NCI-H2107 treated with DMSO at 0.1 percent for 48 hours (cell line): ENCODE data around the gene LAMP1.
"Not testable (repeated sequence)": the region's sequence is repeated elsewhere in the genome, so short reads cannot be mapped to it uniquely, and the experiment has no call there.

Experiments used
- DNase-seq: peaks from one replicate; lab custom pipeline; 2025; ENCODE audit not compliant: unreplicated experiment; lab: John Stamatoyannopoulos, UW

The LAMP1 gene

GRCh38 chr13:113297370-113298042 is 467 bp downstream of the LAMP1 start:
- DNase-seq = no peak

GRCh38 chr13:113298043-113298945 is 1.3 kb downstream of the LAMP1 start:
- peak; percentile 22 for DNase-seq

GRCh38 chr13:113299951-113300350 is 2.9 kb downstream of the LAMP1 start:
- no peak for DNase-seq

GRCh38 chr13:113302986-113303385 is 5.9 kb downstream of the LAMP1 start:
- no peak for DNase-seq

- no peak for DNase-seq
These were observed 7.1 kb downstream of the LAMP1 start for GRCh38 chr13:113304121-113304520.

GRCh38 chr13:113305208-113305607 is 8.2 kb downstream of the LAMP1 start:
- DNase-seq = no peak

GRCh38 chr13:113307491-113307890 is 10.5 kb downstream of the LAMP1 start:
- no peak for DNase-seq

GRCh38 chr13:113309473-113309872 is 12.4 kb downstream of the LAMP1 start:
- DNase-seq = no peak

GRCh38 chr13:113314112-113314511 is 17.1 kb downstream of the LAMP1 start:
- DNase-seq = not testable (repeated sequence)

- DNase-seq = not testable (repeated sequence)
These were observed 17.9 kb downstream of the LAMP1 start for GRCh38 chr13:113314895-113315470.

GRCh38 chr13:113315992-113316391 is 19.0 kb downstream of the LAMP1 start:
- DNase-seq = no peak

- DNase-seq = no peak
These were observed 20.0 kb downstream of the LAMP1 start for GRCh38 chr13:113317031-113317430.

- no peak for DNase-seq
These were observed 21.9 kb downstream of the LAMP1 start for GRCh38 chr13:113318956-113319355.

- DNase-seq = no peak
These were observed 22.3 kb downstream of the LAMP1 start for GRCh38 chr13:113319371-113319770.

GRCh38 chr13:113320226-113320875 is 23.3 kb downstream of the LAMP1 start:
- no peak for DNase-seq

GRCh38 chr13:113321546-113321945 is 24.5 kb downstream of the LAMP1 start:
- DNase-seq = no peak

- no peak for DNase-seq
These were observed 25.0 kb downstream of the LAMP1 start for GRCh38 chr13:113322043-113322461.

GRCh38 chr13:113322890-113323651 is 26.0 kb downstream of the LAMP1 start:
- no peak for DNase-seq

GRCh38 chr13:113323869-113324268 is 26.8 kb downstream of the LAMP1 start:
- DNase-seq = no peak

GRCh38 chr13:113324398-113324797 is 27.4 kb downstream of the LAMP1 start:
- no peak for DNase-seq

GRCh38 chr13:113325779-113326178 is 28.7 kb downstream of the LAMP1 start:
- DNase-seq = no peak
